GM19397 (cell line): ENCODE data around the gene ACTN4.

Source experiments
- ATAC-seq: cut with Tn5 transposase; IDR thresholded peaks from one replicate; pipeline ENCODE4 v1.9.1; 2021; ENCODE audit warnings: mild to moderate bottlenecking, moderate library complexity; ENCODE audit not compliant: unreplicated experiment

The ACTN4 gene

DNA sequence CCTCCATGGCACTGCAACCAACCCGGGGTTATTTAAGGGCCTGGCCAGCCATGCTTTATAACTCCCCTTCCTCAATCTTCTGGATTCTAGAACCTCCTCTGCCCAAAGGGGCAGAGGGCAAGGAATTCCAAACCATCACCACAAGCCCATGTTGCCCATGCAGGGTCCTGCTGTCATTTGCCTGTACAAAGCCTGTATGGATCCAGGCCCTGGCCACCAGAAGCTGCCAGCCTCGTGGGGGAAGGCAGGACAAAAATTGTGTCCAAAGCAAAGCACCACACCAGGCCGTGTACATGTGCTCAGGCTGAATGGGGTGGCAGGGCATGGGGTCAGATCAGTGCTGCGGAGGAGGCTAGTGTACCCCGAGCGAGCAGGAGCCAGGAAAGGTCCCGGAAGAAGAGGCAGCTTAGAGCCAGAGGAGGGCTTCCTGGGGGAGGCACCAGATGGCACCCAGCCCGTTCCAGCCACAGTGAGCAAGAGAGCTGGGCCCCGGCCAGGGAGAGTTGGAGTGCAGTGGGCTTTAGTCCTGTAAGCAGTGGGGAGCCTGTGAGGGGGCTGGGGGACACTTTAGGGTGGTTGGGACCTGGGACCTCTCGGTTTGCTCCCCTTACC lies 61.1 kb downstream of the ACTN4 start:
- ATAC-seq: no peak

DNA sequence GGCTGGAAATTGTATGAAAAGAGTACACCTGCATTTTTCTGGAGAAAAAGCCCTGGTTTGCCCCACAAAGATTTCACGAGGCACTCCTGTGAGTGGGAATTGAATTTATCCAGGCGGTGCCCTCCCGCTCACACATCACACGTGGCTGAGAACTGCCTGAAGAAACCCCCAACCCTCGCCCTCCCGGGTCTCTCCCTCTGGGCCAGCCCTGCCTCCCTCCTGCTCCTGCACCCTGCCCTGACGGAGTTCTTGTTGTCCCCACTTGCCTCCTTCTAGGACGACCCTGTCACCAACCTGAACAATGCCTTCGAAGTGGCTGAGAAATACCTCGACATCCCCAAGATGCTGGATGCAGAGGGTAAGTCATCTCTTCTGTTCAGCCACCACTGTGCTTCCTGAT lies 61.7 kb downstream of the ACTN4 start:
- ATAC-seq: no peak

GRCh38 chr19:38709671-38710415 lies 62.4 kb downstream of the ACTN4 start:
- no peak for ATAC-seq

DNA sequence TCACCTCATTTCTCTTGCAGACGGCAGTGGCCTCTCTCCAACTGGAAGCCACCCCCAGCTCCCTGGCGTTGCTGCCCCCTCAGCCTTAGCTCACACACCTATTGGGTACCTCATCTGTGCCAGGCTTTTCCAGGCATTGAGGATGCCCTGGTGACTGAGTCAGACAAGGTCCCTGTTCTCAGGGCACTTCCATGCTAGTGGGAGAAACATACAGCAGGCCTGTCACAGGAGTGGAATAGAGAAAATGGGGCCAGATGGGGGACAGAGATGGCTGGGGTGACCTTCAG lies 62.9 kb downstream of the ACTN4 start:
- ATAC-seq: no peak

DNA sequence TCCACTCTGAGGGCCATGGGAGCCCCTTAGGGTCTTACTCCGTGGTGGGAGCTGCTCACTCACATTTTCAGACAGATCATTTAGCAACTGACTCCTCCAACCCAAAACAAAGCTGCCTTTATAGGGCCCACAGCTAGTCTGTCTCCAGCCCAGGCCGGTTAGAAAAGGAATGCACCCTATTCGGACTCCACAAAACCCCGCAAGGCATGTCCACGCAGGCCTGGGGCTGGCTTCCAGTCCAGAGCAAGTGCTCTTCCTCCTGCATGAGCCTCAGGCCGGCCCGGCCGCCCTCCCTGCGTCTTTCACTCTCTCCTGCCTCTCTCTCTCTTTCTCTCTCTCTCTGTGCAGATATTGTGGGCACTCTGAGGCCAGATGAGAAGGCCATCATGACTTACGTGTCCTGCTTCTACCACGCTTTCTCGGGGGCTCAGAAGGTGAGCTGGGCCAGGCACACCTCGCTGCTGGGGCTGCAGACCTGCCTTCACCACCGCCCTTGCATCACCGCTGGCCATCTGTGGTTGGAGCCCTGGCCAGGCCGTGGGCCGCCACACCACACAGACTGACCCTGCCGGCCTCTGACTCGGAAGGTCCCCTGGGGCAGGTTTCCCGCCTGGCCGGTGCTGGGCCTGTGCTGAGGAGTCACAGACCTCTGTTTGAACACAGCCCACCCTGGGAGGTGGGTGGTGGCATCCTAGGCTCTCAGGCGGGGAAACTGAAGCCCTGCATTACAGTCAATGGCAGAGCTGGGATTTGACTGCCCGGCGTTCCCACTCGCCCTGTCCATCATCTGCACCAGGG lies 63.7 kb downstream of the ACTN4 start:
- no peak for ATAC-seq

DNA sequence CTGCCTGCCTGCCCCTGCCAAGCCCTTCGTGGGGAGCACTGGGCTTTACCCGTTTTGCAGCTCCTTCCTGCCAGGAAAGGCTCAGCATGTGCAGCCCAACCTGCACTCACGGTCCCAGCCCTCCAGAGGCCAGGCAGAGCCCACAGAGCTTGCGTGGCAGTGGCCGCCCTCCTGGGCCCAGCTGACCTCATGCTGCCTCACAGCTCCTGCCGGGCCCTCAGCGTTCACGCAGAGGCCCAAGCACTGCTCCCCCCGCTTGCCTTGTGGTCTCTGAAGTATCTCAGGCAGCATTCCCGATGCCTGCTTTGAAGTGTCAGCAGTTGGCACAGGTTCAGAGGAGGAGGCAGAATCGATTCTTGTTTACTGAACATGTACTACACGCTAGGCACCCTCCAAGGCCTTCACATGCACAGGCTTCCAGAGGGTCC lies 64.3 kb downstream of the ACTN4 start:
- no peak for ATAC-seq

- no peak for ATAC-seq
Observed at GRCh38 chr19:38712161-38712748, 64.8 kb downstream of the ACTN4 start.

DNA sequence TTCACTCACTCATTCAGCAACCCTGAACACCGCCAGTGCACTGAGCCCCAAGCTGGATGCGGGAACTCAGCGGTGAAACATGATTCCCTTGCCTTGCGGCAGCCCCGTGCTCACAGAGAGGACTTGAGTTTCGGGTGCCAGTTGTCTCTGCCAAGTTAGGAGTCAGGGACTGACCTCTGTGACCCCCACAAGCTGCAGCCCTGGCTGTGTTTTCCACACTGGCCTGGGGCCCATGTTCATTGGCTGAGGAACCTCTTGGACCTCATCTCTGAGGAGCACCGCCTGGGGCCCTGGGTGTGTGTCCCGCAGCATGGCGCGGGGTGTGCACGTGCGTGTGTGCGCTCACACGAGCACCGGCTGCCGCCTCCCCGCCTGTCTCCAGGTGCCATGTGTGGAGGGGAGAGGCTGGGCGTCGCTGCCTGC lies 65.8 kb downstream of the ACTN4 start:
- no peak for ATAC-seq

GRCh38 chr19:38713865-38714264 lies 66.4 kb downstream of the ACTN4 start:
- no peak for ATAC-seq

DNA sequence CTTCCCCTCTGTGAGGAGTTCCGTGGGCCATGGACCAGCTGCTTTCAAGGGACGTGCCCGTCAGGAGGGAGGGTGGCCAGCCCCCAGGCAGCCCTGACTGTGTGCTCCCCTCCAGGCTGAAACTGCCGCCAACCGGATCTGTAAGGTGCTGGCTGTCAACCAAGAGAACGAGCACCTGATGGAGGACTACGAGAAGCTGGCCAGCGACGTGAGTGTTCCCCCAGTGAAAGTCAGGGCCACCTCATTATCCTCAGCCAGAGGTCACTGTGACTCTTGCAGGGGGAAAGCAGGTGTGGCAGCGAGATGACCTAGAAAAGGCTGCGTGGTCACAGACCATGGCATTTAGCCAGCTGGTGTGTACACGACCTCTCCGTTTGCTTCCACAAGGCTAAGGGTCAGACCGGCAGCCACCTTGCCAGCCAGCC lies 66.9 kb downstream of the ACTN4 start:
- no peak for ATAC-seq

DNA sequence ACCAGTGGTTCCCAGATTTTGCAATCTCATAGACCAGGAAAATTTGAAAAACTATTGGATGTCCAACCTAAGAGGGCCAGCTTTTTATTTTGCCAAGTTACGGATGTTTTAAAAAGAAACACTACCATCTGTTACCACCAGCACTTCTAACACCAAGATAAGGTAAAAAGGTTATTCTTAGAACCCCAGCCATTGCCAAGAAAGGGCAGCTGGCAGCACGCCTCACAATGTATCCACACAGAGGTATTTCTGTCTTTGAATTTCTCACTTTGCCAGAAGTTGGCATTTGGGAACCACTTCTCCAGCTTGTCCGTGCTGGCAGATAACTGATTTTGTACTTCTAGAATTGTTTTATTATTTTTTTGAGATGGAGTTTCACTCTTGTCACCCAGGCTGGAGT lies 68.1 kb downstream of the ACTN4 start:
- ATAC-seq: no peak

GRCh38 chr19:38717051-38717450 lies 69.6 kb downstream of the ACTN4 start:
- ATAC-seq: no peak

- no peak for ATAC-seq
Observed at GRCh38 chr19:38717855-38718254, 70.4 kb downstream of the ACTN4 start.

- ATAC-seq: no peak
Observed at GRCh38 chr19:38718747-38719543, 71.5 kb downstream of the ACTN4 start.

DNA sequence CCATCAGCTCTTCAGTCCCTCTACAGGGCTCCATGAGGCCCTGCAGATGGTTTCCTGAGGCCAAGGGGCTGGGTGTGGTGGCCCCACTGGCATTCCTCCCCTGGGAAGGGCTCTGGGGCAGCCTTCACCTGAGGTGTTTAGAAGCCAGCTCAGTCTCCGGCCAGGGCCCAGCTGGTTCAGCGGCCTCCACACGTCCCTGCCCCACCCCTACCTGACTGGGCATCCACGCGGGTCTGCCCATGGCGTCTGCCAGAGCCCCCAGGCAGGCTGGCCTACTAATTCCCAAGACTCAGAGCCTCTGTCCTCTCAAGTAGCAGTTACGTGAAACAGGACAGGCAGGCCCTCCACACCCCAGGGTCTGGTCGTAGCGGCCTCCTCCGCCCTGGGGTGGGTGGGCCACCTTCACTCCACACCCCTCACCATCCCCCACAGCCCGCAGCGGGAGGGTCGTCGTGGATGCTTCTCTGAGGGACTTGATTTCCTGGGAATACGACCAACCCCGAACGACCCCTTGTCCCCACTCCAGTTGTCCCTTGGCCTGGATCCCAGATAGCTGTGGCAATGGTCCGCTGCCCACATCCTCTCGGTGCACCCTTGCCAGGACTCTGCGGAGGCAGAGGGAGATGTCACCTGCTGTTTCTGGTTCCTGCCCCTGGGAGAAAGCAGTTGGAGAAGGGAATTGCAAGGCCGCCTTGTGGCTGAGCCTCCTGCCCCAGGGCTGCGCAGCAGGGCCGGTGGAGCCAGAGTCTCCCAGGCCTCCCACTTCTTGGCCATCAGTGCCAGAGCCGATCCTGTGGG lies 72.5 kb downstream of the ACTN4 start:
- no peak for ATAC-seq

- ATAC-seq: no peak
Observed at GRCh38 chr19:38720559-38721236, 73.2 kb downstream of the ACTN4 start.

GRCh38 chr19:38721496-38721895 lies 74.0 kb downstream of the ACTN4 start:
- ATAC-seq: no peak

DNA sequence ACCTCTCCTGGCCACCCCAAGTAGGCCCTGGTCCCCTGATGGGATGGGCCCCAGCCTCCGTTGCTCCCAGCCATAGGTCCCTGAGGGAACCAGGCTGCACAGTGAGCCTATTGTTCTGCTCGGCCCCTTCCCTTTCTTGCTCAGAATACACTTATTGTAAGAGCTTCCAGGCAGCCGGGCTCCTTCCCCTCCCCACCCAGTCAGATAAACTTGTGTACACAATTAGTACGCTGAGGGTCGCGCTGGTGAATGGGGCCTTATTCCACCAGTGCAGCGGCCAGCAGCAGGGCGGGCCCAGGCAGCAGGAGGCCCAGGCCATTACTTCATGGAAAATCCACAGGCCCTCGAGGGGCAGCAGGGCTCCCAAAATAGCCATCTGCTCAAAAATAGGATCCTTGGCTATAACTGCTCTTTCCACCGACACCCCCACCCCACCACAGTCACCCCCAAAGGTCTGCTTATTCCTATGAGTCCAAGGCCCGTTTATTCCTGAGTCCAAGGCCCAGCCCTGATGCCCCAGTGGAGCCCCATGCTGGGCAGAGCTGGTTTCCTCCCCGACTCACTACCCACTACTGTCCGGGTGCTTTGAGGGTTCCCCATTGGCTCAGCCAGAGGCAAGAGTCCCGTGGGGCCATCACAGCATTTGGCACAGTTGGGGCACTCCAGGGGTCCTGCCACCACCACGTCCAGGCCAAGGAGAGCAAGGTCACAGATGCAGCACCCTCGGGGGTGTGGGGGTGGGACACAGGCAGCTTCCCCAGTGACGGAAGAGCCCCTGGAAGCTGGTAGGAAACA lies 74.7 kb downstream of the ACTN4 start:
- no peak for ATAC-seq
